Measurements from ENCODE around the gene ARHGEF16.

DNA sequence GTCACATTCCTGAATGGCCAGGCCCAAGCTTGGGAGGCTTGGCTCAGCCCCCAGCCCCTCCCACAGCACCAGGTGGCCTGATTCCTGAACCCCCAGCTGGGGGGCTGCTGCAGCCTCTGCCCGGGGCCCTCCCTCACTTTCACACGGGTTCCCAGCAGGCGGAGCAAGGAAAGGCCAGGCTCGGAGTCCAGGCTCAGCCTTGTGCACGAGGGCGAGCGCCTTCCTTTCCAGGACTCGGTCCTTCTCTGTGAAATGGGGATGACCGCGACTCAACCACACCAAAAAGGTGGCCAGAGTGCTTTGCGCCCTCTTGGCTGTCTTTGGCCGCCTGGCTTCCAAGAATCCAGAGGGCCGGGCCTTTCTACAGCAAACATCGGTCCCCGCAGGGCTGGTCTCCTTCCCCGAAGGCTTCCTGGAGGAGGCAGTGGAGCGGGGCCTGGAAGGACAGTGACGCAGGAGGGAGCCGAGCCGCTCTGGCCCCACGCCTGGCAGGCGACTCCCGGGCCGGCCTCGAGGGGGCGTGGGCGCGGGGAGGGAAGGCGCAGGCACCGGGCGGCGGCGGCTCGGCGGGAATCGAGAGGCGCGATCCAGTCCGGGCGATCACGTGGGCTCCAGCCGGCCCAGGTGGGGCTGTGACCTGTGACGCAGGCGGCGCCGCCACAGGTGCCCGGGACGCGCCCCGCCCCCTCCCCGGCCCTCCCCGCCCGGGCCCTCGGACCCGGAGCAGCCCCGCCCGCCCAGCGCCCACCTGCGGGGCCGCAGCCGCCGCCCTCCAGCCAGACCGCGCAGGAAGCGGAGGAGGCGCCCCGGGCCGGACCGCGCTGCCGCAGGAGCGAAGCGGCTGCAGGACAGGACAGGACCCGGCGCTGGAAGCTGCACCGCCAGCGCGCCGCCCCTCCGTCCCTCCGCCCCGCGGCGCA, at the start of gene ARHGEF16:
- TF ChIP-seq, protein P1, sequence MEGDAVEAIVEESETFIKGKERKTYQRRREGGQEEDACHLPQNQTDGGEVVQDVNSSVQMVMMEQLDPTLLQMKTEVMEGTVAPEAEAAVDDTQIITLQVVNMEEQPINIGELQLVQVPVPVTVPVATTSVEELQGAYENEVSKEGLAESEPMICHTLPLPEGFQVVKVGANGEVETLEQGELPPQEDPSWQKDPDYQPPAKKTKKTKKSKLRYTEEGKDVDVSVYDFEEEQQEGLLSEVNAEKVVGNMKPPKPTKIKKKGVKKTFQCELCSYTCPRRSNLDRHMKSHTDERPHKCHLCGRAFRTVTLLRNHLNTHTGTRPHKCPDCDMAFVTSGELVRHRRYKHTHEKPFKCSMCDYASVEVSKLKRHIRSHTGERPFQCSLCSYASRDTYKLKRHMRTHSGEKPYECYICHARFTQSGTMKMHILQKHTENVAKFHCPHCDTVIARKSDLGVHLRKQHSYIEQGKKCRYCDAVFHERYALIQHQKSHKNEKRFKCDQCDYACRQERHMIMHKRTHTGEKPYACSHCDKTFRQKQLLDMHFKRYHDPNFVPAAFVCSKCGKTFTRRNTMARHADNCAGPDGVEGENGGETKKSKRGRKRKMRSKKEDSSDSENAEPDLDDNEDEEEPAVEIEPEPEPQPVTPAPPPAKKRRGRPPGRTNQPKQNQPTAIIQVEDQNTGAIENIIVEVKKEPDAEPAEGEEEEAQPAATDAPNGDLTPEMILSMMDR (IDR thresholded peaks at IDR 0.05) = peak; percentile 27 to 74 (median 52)
- TF ChIP-seq POLR2A (IDR thresholded peaks at IDR 0.05) = peak in 1 of 4 donors; percentile 15

All from esophagus squamous epithelium (tissue), 4 donors.